HL-60 (cell line): ENCODE data around the gene CPN2.

Experiments
- DNase-seq, 2 experiments: peaks; one replicate each; pipeline ENCODE4 v3.0.0-alpha.2; 2010 to 2020; ENCODE audit warnings: low read depth in 1 of 2, low spot score in 1 of 2
- H3K27ac ChIP-seq: fragments of 250-450 bp; sonication (Bioruptor Pico); replicated peaks from 2 replicates; pipeline ENCODE4 v1.5.1; 2020; ENCODE audit warnings: mild to moderate bottlenecking, moderate library complexity
- H3K27me3 ChIP-seq: fragments of 250-450 bp; sonication (Bioruptor Pico); 2 replicates; pipeline ENCODE4 v1.5.1; 2021; ENCODE audit warnings: mild to moderate bottlenecking, moderate library complexity; ENCODE audit not compliant: insufficient read depth, poor library complexity, severe bottlenecking
- H3K4me3 ChIP-seq: replicated peaks from 2 replicates; pipeline ENCODE4 v1.5.1; 2011; ENCODE audit warnings: mild to moderate bottlenecking, control low read depth, low read length; ENCODE audit not compliant: insufficient read depth
- CTCF ChIP-seq: IDR thresholded peaks from one replicate; pipeline ENCODE4 v1.5.1; 2011; ENCODE audit warnings: low read length, control low read depth, inconsistent platforms; ENCODE audit not compliant: insufficient read depth
- GABPA ChIP-seq: IDR thresholded peaks from 2 replicates; pipeline ENCODE4 v1.6.1; 2012; ENCODE audit warnings: low read depth
- POLR2AphosphoS5 ChIP-seq: IDR thresholded peaks from 2 replicates; pipeline ENCODE4 v1.6.1; 2012; ENCODE audit warnings: low read depth
- REST ChIP-seq: IDR thresholded peaks from 2 replicates; pipeline ENCODE4 v1.6.1; 2012; ENCODE audit warnings: low read depth; ENCODE audit not compliant: insufficient replicate concordance
- SPI1 ChIP-seq: IDR thresholded peaks from 2 replicates; pipeline ENCODE4 v1.6.1; 2012; ENCODE audit warnings: low read depth, mild to moderate bottlenecking, borderline replicate concordance

CPN2 gene

DNA sequence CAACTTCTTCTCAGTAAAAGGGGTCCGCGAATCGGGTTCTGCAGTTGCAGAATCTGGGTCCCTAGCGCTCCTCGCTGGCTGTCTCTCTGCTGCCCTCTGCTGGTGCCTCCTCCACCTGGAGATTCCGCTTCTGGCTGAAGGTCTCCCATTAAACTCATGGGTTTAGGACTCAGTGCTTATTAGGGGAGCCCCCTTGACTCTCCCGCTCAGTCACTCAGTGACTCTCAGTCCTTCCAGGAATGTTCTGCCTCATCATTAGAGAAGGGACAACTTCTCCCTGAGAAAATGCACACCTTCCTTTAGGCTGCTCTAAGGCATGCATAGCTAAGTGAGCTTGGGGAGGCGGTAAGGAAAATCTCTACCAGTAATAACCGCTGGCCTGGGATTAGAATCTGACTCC, 7.1 kb downstream of the CPN2 start:
- H3K27me3 ChIP-seq, result peaks cover 9% of the 10 kb centered on the region
- DNase-seq, result peak in 1 of 2 experiments; percentile 62
- no peak overlapping the region for H3K4me3 ChIP-seq
- TF ChIP-seq CTCF (peak; percentile 92), POLR2AphosphoS5 (no peak), REST (no peak), GABPA (no peak), SPI1 (no peak)
- no peak overlapping the region for H3K27ac ChIP-seq

GRCh38 chr3:194343561-194343893, 7.6 kb downstream of the CPN2 start:
- Histone ChIP-seq H3K27ac (no peak overlapping the region), H3K4me3 (no peak overlapping the region), H3K27me3 (peaks cover 11% of the 10 kb centered on the region)
- no peak for DNase-seq
- TF ChIP-seq REST, result no peak
- no peak for TF ChIP-seq POLR2AphosphoS5
- no peak for TF ChIP-seq SPI1
- no peak for TF ChIP-seq CTCF
- TF ChIP-seq GABPA, result no peak

DNA sequence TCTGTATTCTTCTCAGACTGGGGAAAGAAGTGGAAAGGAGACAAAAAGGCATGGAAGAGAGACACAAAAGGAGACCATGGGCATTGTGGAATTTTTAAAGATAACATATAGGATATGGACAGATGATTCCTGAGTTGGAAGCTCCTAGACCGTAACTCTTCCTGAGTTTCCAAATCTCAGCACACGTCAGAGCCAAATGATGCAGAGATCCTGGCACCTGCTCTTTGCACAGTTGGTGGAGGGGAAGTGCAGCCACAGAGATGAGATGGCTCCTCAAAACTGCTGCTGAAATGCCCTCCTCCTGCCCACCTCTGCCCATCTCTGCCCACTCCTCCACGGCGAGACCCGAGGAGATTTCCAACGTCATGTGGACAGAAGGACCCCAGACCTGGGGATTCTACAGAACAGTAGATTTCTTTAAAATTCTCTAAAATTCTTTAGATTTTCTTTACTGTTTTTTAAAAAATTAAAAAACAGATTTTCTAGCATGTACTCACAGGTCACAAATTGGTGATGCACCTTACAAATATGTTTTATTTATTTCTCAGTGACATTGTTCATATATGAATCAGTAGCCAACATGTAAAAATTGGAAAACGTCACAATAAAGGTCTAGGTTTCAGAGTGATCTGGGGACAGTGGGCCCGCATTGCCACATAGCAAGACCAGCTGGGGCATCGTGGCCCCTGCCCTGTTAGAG, 8.1 kb downstream of the CPN2 start:
- no peak for DNase-seq
- H3K27ac ChIP-seq, result no peak overlapping the region
- no peak for TF ChIP-seq GABPA
- TF ChIP-seq POLR2AphosphoS5, result no peak
- no peak for TF ChIP-seq SPI1
- TF ChIP-seq CTCF, result no peak
- TF ChIP-seq REST, result no peak
- peaks cover 16% of the 10 kb centered on the region for H3K27me3 ChIP-seq
- no peak overlapping the region for H3K4me3 ChIP-seq
